Osteoblast (primary cell): ENCODE data around the gene RGCC. TPM values are rescaled to one million over a fixed set of nuclear protein-coding genes. Genes with fewer than 3 reads are reported as not detected.

Source experiments
- DNase-seq: peaks from one replicate; pipeline ENCODE4 v3.0.0; 2011; ENCODE audit warnings: low spot score, mixed read lengths; ENCODE audit not compliant: insufficient read length; ENCODE audit errors: missing footprints
- H2AFZ ChIP-seq: 2 replicates; pipeline ENCODE4 v1.6.0; 2011; ENCODE audit warnings: mild to moderate bottlenecking, low read length
- H3K27ac ChIP-seq: 2 replicates; pipeline ENCODE4 v1.5.1; 2011; ENCODE audit warnings: mild to moderate bottlenecking, low read depth, low read length, moderate library complexity
- H3K27me3 ChIP-seq: 2 replicates; pipeline ENCODE4 v1.6.0; 2012; ENCODE audit warnings: mild to moderate bottlenecking, control low read depth, inconsistent platforms, low read length, moderate library complexity; ENCODE audit not compliant: insufficient read depth
- H3K36me3 ChIP-seq: 2 replicates; pipeline ENCODE4 v1.5.1; 2011; ENCODE audit warnings: mild to moderate bottlenecking, low read length, control low read depth, moderate library complexity; ENCODE audit not compliant: insufficient read depth
- H3K4me1 ChIP-seq: 2 replicates; pipeline ENCODE4 v1.5.1; 2011; ENCODE audit warnings: mild to moderate bottlenecking, low read length, control low read depth, moderate library complexity; ENCODE audit not compliant: insufficient read depth
- H3K4me2 ChIP-seq: 2 replicates; pipeline ENCODE4 v1.6.0; 2011; ENCODE audit warnings: mild to moderate bottlenecking, low read length; ENCODE audit not compliant: insufficient read depth
- H3K4me3 ChIP-seq: fragments of 200-600 bp; sonication (generic); 3 replicates; pipeline ENCODE4 v1.5.1; 2012; ENCODE audit warnings: mild to moderate bottlenecking, low read length, inconsistent platforms; ENCODE audit not compliant: insufficient read depth
- H3K79me2 ChIP-seq: 2 replicates; pipeline ENCODE4 v1.6.0; 2012; ENCODE audit warnings: mild to moderate bottlenecking, low read length, control low read depth, inconsistent platforms; ENCODE audit not compliant: insufficient read depth
- H3K9me3 ChIP-seq: 2 replicates; pipeline ENCODE4 v1.5.1; 2011; ENCODE audit warnings: low read depth, low read length, control low read depth
- H4K20me1 ChIP-seq: 2 replicates; pipeline ENCODE4 v1.6.0; 2012; ENCODE audit warnings: mild to moderate bottlenecking, low read length, control low read depth; ENCODE audit not compliant: insufficient read depth
- total RNA-seq: library from RNA; depleted of rRNA; stranded (reverse); fragments of >200 nt; gene quantifications from 2 replicates; pipeline ENCODE4 v1.2.3, GENCODE V29; 2012
- TF ChIP-seq, protein P1 (sequence below): IDR thresholded peaks from 2 replicates; pipeline ENCODE4 v1.5.1; 2011; ENCODE audit warnings: mild to moderate bottlenecking, low read depth, low read length, moderate library complexity; ENCODE audit errors: extremely low read depth

The RGCC gene
- total RNA-seq, 1 donor: 2.2 TPM

DNA sequence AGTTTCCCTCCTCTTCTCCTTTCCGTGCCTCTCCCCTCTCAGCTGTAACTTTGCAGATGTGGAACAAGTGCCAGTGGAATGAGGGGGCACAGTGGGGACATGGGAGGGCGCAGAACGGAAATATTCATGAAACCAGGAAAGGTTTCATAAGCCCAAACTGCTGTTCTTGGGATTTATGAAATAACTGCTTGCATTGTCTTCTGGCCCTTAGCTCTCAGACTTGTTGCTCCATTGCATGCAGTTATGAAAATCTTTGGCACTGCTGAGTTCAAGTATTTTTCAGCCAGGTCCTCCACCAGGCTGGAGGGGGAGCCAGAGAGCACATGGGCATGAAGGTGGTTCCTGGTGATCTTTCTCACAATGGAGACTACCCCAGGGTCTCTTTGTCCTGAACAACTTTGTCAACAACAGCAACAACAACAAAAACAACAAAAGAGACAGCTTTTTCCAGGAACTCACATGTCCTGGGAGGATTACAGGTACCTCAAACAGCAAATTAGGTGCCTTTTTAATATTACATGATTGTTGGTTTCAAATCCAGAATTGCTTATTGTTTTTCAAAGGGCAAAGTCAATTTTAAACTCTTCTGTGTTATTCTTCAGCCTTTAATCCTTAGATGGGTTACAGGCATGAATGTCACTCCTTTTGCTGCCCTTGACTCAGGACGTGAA is 1.5 kb downstream of the RGCC start:
- no peaks in the 10 kb centered on the region for H4K20me1 ChIP-seq
- no peaks in the 10 kb centered on the region for H3K9me3 ChIP-seq
- peak overlapping the region; percentile 76 for H2AFZ ChIP-seq
- peak; percentile 95 for DNase-seq
- TF ChIP-seq, protein P1, sequence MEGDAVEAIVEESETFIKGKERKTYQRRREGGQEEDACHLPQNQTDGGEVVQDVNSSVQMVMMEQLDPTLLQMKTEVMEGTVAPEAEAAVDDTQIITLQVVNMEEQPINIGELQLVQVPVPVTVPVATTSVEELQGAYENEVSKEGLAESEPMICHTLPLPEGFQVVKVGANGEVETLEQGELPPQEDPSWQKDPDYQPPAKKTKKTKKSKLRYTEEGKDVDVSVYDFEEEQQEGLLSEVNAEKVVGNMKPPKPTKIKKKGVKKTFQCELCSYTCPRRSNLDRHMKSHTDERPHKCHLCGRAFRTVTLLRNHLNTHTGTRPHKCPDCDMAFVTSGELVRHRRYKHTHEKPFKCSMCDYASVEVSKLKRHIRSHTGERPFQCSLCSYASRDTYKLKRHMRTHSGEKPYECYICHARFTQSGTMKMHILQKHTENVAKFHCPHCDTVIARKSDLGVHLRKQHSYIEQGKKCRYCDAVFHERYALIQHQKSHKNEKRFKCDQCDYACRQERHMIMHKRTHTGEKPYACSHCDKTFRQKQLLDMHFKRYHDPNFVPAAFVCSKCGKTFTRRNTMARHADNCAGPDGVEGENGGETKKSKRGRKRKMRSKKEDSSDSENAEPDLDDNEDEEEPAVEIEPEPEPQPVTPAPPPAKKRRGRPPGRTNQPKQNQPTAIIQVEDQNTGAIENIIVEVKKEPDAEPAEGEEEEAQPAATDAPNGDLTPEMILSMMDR: peak; percentile 74
- H3K27me3 ChIP-seq: peaks cover 32% of the 10 kb centered on the region
- no peaks in the 10 kb centered on the region for H3K79me2 ChIP-seq
- no peak overlapping the region for H3K27ac ChIP-seq
- H3K4me3 ChIP-seq: peak overlapping the region; percentile 70
- H3K4me1 ChIP-seq: peaks cover 15% of the 10 kb centered on the region
- H3K36me3 ChIP-seq: no peaks in the 10 kb centered on the region
- H3K4me2 ChIP-seq: peak overlapping the region; percentile 88

DNA sequence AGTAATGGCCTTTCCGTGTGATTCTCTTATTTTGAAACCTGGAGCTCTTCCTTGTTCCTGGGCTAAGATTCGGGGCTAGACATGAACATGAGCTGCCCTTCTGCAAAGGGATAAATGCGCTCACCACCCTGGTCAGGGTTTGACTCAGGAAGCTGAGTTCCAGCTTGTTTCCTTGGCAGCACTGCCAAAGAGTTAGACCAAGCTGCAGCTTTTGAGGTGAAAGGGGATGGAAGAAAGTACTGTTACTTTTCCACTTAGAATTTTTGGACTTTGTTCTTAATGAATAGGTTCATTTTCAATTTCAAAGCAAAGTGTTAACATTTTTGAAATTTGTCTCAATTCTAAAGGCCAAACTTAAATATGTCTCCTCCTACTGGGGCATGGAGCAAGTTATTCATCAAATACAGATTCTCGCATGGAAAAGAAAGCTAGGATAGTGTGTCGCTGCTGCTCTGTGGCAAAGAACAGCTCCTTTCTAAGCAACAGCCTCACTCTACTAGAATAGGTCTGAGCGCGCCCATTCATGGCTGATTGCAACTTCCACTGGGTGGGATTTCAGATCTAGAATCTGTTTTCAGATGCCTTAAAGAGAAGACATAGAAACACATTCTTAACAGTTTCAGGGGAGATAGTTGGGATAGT is 2.2 kb downstream of the RGCC start:
- Histone ChIP-seq H3K4me2 (no peak overlapping the region), H3K79me2 (no peaks in the 10 kb centered on the region)

DNA sequence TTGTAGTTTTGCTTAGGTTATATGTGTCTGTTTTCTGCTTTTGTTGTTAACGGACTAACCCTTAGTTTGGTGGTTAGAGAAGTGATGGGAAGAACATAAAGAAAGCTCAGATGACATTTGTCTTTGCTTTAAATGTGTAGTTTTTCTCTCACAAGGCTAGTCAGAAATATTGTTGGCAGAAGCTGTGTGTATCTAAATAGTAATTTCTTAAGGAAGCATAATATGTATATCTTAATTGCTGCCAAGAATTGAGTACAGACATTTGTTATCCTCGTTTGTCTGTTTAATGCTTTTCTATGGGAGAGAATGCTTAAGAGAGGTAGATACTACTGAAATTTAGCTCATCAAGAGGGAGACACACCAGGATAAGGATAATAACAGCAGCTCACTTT is 2.7 kb downstream of the RGCC start:
- Histone ChIP-seq H3K79me2 (no peaks in the 10 kb centered on the region), H3K27me3 (peaks cover 32% of the 10 kb centered on the region), H3K9me3 (no peaks in the 10 kb centered on the region), H2AFZ (no peak overlapping the region), H3K36me3 (no peaks in the 10 kb centered on the region), H3K4me1 (peaks cover 18% of the 10 kb centered on the region), H4K20me1 (no peaks in the 10 kb centered on the region), H3K4me2 (no peak overlapping the region), H3K4me3 (no peak overlapping the region), H3K27ac (no peak overlapping the region)
- TF ChIP-seq, protein P1: no peak
- DNase-seq: no peak

More for the DNA sequence above, 2.2 kb downstream of the RGCC start:
- no peak overlapping the region for H2AFZ ChIP-seq
- no peaks in the 10 kb centered on the region for H3K9me3 ChIP-seq
- peaks cover 32% of the 10 kb centered on the region for H3K27me3 ChIP-seq
- TF ChIP-seq, protein P1: no peak
- H3K36me3 ChIP-seq: no peaks in the 10 kb centered on the region
- H3K27ac ChIP-seq: no peak overlapping the region
- peak; percentile 48 for DNase-seq
- H4K20me1 ChIP-seq: no peaks in the 10 kb centered on the region
- H3K4me1 ChIP-seq: peaks cover 15% of the 10 kb centered on the region
- H3K4me3 ChIP-seq: no peak overlapping the region

DNA sequence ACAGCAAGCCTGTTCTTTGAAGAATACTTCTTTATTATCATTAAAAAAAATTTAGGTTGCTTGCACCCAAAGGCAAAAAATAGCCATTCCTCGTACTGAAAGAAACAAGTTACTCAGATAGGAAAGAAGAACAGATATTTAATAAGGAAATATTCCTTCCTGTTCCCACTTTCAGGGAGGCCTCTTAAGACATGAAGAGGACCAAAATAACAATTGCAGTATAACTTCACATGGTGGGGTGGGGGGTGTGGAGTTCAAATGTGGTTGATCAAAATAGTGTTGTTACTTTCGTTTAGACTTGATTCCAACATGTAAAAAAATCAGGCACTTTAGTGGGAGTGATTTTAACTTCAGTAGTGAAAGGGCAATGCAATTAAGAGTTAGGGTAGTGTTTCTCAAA is 3.6 kb downstream of the RGCC start:
- DNase-seq: no peak
- Histone ChIP-seq H3K4me1 (peaks cover 24% of the 10 kb centered on the region), H3K27ac (no peak overlapping the region), H2AFZ (no peak overlapping the region), H3K36me3 (no peaks in the 10 kb centered on the region), H3K27me3 (peaks cover 25% of the 10 kb centered on the region), H3K9me3 (no peaks in the 10 kb centered on the region), H3K4me3 (no peak overlapping the region), H4K20me1 (no peaks in the 10 kb centered on the region), H3K4me2 (no peak overlapping the region), H3K79me2 (no peaks in the 10 kb centered on the region)
- TF ChIP-seq, protein P1: no peak
